HG03571 (cell line): ENCODE data around the gene SNCAIP.

Source experiments
- ATAC-seq: cut with Tn5 transposase; IDR thresholded peaks from one replicate; pipeline ENCODE4 v1.9.1; 2021; ENCODE audit not compliant: unreplicated experiment

SNCAIP gene

DNA sequence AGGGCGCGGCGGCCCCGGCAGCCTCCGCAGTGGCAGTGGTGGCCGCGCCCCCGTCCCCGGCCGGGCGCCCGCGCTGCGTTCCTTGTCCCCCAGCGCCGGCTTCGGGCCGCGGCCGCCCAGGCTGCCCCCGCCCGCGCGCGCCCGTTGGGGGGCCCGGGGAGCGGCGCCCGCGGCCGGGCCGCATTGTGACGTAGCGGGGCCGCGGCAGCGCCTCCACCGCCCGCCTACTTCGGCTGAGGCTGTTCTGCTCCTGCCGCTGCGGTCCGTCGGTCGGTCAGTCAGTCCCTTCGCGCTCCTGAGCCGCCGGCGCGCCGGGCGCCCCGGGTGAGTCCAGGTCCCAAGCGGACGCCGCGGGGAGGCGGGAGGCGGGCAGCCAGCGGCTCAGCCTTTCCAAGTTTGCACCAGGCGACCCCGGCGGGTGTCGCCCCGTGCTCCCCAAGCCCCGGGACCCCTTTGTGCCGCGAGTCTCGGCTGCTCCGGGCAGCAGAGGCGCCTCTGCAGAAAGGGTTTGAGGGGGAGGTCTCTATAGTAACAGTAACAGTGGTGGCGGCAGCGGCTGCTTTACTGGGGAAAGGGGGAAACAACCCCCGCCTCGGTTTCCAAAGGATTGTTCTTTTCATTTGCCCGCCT lies at the start of gene SNCAIP:
SNCAIP (plus strand) TSS at position 277 of the 630 bp plus-strand sequence. CDS start 78,898 bp downstream, outside the sequence.
- no peak for ATAC-seq

DNA sequence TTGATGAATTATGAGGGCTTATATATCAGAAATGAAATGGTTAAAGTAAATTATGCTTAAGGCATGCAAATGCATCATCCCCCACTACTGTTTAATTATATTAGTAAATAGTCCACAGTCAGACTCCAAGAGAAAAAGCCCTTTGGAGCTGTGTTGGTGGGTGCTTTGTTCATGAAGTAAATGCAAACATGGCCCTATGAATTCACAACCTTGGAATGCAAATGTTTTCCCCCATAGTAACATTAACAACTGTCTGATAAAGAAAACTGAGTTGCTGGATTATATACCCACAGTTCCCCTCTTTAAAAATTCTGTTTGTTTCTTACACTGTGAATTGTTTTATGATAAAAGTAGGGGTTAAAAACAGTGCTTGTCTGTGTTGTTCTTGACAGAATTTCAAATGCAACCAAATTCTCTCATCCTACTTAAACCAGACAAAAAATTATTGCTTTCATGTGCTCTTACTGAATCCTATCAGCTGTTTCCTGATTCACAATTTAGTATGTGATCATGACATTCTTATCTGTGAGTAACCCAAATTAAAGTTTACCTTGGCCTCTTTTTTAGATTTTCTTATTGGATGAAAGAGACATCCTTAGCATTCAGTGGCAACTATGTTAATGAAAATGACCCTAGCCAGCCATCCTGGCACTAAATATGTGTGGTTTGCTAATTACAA lies 48.5 kb upstream of the SNCAIP start:
- ATAC-seq = no peak

DNA sequence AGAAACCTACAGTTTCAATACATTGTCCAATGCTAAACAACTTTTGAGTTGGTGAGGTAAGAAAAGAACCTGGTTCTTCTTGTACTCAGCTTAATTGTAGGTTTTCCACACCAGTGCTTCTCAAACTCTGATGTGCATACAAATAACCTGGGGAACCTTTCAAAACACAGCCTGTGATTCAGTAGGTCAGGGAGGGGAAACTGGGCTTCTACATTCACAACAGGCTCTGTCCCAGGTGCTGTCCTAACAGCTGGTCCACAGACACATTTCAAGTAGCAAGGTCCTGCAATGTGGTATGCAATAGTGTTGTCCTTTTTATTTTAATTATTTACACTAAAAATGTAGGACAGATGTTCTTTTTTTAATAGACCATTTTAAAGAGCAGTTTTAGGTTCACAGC lies 47.4 kb upstream of the SNCAIP start:
- ATAC-seq = no peak

DNA sequence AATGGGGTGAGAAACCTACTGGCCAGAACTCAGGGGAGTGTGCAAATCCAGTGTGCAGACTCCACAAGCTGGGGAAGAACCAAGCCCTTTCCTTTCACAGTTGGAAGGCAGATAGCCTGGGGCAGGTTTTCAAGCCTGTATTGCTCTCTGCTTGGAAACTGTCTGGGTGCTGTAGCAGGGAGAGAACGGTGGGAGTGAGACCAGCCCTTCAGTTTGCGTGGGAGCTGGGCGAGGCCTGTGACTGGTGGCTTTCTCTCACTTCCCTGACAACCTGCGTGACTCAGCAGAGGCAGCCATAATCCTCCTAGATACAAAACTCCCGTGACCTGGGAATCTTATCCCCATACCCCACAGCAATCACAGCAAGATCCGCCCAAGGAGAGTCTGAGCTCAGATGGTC lies 44.9 kb upstream of the SNCAIP start:
- no peak for ATAC-seq

DNA sequence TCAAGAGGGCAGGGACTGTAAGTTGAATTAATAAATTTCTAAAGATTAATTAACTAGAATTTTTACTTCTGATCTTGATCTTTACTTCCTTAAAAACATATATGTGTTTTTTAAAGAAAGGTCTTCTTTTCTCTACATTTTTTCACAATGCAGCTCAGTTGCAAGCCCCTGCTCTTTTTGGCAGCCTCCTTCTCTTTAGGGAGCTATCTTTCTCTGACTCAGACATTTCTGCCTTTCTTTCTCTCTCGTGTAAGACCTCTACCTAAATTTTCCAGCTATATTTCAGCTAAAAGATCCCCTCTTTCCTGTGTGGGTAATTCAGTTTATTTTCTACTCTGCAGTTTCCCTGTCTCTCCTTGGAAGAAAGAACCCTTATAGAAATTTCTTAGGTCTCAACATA lies 38.3 kb upstream of the SNCAIP start:
- no peak for ATAC-seq

DNA sequence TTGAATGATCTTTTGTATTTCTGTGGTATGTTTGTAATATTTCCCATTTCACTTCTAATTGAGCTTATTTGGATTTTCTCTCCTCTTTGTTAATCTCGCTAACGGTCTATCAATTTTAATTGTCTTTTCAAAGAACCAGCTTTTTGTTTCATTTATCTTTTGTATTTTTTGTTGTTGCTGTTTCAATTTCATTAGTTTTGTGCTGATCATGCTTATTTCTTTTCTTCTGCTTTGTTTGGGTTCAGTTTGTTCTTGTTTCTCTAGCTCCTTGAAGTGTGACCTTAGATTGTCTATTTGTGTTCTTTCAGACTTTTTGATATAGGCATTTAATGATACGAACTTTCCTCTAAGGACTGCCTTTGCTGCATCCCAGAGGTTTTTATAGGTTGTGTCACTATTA lies 28.4 kb upstream of the SNCAIP start:
- no peak for ATAC-seq

DNA sequence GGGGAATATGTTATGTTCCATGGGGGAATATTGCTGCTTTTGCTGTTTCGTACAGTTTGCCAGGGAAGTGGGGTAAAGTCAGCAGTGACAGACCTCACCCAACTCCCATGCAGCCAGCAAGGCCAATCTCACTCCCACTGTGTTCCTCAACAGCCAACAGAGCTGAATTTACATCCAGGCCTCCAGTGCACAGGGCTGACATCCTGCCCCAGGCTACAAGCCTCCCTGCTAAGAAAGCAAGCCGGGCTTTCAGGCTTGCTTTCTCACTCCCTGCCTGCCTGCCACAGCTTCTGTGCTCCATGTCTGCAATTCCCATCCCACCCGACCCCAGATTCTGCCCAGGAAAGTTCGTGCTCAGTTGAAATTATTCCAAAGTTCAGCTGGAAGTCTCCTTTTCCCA lies 25.5 kb upstream of the SNCAIP start:
- no peak for ATAC-seq

DNA sequence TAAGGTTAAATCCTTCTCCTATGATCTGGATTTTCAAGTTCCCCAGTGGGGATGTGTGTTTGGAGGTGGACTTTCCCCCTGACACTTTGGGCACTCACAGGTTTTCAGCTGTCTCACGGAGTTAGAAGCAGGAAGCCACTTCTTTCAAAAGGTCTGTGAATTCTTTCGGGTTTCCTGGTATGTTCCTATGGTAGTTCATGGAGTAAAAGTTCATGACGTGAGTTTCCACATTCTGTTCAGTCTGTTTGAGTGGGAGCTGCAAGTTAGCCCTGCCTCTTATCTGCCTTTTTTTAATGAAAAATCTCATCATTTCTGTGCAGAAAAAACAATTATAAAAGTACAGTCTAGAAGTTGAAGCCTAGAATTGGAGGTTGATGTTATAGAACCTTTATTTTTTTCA lies 24.9 kb upstream of the SNCAIP start:
- no peak for ATAC-seq

DNA sequence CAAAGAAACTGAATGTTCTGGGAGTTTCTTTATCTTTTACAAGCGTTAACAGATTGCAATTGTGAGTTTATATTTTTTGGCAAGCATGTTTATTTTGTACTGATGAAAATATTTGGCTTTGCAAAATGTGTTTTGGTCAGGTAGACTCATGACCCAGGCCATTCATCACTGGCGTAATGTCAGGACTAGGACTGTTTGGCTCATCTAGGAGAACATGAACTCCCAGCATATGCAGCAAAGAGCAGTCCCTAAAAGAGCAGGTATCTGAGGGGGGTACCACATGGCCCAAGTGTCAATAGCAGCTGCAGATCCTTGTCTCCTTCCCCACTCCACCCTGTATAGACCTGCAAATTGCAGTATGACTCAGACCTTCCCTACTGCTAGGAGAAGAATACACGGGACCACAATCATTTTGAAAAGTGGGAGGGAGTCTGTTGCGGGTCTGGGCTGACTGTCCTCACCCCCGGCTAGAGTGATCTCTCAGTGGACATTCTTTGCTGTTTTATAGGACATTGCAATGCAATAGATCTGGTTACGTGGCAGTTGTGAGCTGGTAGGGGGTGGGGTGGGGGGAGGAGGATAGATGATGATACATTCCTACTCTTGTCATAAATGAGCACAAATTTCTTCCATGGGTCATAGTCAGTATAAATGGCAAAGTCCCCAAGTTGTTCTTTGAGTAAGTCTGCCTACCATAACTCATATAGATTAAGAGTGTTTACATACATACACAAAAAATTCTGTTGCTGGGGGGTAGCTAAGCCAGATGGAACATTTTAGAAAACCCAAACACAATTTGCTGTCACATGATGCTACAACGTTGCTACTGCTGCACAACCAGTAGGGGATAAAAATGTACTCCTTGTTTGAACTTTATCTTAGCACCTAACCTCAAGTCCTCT lies 20.8 kb upstream of the SNCAIP start:
- no peak for ATAC-seq

DNA sequence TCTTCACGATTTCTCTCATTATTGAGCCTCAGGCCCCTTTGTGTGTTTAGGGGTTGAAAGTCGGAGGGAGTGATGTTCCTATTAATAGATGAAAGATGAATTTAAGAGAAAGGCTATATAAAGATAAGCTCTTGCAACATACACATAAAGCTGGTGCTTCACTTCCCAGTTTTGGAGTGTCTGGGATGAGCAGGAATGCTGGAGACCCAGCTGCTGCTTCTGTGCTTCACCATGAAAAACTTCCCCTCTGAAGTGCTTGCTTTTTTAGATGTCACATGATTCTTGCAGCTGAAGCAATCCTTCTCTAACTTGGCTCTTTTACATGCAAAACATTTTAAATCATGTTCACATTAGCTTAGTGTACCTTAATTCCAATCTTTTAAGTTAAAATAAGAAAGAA lies 19.7 kb upstream of the SNCAIP start:
- no peak for ATAC-seq

DNA sequence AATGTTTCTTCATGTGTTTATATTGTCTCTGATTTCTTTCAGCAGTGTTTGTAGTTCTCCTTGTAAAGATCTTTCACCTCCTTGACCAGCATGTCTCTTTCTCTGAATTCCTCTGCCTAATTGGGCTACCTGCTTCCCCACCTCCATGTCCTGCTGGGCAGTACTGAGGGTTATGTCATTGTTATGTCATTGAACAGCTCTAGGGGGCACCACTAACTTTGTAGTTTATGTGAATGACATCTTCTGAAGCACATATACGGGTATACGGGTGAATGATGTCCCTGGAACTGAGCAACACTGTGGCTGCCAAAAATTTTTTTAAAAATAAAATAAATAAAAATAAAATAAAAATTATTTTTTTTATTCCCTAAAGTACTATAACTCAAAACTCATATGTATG lies 16.9 kb upstream of the SNCAIP start:
- ATAC-seq = no peak

DNA sequence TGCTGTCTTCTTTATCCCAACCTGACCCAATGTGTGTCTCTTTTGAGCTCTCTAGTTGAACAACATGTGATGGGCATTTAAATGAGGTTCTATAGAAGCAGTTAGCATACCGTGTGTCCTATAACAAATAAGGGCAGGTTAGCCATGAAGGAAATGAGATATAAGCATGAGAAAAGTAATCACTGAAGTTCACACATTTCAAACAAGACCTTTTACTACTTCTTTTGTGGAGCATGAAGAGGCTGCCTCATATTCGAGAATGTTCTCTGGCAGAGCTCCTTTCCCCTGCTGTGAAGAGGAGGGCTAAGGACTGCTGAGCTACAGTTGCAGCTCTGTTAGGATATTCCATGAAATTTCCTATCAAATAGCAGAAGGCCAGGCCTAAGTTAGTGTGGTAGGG lies 15.2 kb upstream of the SNCAIP start:
- no peak for ATAC-seq

DNA sequence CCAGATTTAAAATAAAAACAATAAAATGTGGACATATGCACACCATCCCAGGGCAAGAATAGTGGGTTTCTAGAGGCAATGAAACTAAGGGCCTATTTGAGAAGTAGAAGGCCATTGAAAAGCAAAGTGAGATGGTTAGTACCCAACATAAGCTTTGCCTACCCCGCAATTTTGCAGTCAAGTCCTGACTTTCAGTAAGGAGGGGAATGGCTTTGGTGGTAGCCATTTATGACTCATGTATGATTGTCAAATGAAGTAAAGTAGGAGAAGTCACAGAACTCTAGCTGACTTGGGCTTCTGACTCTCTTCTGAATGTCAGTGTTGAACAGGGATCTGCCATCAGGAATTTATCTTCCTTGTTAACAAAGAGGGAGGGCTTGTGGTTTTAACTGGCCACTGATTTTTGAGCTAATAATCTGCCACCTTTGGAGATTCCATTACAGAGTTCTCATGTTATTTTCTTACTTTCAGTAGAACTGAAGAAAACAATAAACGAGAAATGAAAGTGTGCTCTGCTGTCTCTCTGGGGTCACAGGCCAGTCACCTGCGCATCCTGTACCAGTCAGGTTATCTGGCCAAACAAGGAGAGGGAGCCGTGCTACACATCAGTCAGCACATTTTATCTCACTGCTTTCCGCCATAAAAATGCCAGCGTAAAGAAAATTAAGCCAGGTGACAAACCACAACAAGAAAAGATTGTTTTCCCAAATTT lies 14.3 kb upstream of the SNCAIP start:
- peak; percentile 93 for ATAC-seq

DNA sequence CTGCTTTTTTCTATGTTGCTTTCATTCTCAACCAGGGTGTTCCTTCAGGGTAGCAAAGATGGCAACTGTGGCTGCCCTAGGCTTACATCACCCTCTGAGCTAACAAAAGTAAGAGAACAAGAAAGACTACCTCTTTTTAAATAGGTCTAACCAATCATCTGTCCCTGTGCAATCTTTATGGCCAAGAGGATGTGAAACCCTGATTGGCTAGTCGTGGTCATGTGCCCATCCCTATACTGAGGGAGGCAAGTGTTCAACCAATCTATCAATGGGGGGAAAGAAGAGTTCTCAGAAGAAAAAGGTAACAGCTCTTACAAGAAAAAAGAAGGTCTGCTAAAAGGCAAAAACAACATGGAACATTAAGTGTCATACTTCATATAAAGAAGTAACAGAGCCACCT lies 11.7 kb upstream of the SNCAIP start:
- no peak for ATAC-seq

DNA sequence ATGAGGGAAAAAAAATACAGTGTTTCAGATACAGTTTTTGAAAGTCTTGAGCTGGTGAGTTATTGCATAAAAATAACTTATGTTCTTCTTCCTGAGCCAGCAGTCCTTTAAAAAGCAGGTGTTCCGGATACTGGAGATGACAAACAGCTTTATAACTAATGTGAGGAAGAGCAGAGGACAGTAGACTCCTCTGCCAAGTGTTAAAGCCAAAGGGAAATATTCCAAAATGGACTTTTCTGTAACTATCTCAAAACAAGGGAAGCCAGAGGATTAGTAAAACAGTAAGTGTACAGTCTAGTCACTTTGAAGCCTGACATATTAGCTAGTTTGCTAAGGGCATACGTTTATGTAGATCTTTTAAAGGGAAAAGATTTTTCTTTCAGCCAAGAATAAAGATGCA lies 11.0 kb upstream of the SNCAIP start:
- ATAC-seq = no peak

DNA sequence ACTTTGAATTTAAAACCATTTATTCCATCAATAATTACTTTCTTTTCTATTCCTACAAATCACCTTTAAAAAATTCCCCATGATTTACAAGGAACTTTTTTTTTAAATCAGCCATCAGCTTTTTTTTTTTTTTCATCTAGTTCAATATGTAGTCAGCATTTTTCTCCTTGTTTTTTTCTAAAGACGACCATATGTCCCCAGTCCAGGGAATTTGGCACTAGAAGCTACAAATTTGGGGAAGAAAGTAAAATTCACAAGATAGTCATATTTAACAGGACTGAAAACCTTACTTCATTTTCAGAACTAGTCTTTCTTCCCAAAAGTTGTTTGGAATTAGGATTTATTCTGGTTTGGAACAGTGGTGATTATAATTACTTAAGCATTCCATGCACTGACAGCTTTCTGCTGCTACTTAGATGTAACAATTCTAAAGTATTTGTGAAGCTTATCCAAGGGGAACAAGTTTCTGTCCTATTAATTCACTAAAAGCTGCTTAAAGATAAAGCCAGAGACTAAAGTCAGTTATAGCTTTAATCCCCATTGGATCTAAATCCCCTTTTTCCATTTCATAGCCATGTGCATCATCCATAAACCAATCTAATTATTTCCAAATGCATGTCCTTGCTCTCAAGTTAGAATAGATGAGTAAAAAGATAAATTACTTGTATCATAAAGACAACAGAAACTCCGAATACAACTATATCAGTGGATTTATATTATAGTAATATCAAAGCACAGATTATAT lies 7.4 kb upstream of the SNCAIP start:
- no peak for ATAC-seq

DNA sequence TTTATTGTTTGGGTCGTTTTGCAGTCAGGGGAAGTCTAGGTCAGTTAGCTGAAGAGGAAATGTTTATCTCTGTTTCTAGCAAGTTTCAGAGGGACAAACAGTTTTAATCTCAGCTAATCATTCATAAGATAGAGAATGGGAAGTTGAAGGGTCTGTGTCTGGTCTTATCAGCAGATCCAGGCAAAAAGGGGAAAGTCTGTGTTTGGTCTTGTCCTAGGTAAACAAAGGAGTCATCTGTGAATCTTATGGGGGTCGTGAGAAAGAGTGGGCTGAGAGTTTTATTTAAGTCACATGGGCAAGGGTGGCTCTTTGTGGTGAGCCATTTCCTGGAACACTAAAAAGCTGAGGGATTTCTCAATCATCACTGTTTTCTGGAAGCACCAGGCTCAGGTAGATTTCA lies 5.6 kb upstream of the SNCAIP start:
- no peak for ATAC-seq

DNA sequence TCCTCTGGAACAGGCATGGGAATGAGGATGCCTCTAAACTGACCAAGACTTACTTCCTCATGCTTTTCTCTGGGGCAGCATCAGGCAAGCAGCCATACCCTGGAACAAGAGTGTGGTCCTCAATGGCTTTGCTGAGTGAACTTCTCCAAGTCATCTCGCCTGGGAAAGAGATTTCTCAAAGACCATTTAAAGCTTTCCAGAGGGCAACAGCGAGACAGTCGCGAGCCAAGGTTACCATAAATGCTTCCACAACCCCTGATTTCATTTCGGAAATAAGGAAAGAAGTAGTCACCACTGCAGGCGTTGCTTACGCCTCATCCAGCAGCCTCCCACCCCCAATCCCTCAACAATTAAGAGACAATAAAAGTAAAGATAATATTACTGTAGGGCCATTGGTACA lies 1.1 kb upstream of the SNCAIP start:
- ATAC-seq = no peak

DNA sequence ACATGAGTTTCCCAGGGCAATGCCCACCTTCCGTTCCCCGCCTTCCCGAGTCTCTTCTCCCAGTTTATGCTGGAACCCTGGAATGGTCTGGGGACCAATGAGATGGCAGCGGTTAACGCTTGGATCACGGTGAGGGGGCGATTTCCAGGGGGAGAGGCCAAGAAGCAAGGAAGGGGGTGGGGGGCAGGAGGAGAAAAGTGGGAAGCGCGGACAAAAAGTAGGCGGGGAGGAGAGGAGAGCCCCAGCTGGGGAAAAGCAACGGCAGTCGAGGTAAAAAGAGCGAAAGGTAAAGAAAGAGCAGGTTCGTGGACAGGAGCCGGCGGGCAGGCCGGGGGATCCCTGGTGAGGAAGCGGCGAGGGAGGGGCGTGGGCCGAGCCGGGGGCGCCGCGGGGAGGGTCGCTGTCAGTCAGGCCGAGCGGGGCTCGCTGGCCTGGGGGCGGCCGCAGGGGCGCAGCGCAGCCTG lies 508 bp upstream of the SNCAIP start:
- no peak for ATAC-seq

DNA sequence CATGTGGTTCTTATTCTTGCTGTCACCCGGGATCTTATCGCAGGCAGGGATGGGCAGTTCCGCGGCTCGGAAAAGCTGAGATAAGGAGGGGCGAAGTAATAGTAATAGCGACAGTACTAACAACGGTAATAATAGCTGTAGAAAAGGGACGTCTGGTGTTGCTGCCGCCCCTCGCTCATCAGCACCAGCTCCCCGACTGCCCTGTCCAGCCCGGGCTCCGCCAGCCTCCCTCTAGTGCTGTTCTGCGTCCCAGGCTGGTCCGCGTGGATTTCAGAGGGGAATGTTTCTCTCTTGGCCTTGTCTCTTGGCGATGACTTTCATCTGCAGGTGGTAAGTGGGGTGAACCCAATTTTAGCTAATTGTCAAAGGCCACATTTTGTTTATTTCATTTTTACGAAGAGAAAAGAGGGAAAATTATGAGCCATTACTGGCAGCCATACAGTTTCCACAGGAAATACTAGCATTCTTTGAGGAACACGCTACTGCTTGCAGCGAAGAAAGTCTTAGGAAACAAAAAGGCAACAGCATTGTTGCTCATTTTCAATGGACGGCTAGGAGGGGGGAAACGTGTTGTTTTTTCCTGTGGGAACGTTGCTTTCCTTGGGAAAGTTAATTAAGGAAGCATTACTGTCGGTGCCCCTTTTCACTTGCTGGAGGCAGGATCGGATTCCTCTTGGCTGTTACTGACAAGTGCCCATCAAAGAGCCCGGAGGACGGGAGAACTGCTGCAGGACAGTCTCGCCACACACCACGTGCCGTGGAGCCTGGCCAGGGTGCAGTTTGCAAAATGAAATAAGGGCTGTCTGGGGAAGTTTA lies 762 bp downstream of the SNCAIP start:
- ATAC-seq = no peak
